GOT3 (cell line): ENCODE data around the gene ZNF816.
A peak's percentile ranks its signal among the peaks of the same experiment; 100 is the strongest.
"Not testable (repeated sequence)": the region's sequence is repeated elsewhere in the genome, so short reads cannot be mapped to it uniquely, and the experiment has no call there.

ENCODE experiments used
- DNase-seq: peaks from one replicate; lab custom pipeline; 2025; ENCODE audit warnings: mixed read lengths; lab: John Stamatoyannopoulos, UW

ZNF816 gene

GRCh38 chr19:52924641-52925040 is 38.0 kb downstream of the ZNF816 start:
- DNase-seq, result not testable (repeated sequence)

DNA sequence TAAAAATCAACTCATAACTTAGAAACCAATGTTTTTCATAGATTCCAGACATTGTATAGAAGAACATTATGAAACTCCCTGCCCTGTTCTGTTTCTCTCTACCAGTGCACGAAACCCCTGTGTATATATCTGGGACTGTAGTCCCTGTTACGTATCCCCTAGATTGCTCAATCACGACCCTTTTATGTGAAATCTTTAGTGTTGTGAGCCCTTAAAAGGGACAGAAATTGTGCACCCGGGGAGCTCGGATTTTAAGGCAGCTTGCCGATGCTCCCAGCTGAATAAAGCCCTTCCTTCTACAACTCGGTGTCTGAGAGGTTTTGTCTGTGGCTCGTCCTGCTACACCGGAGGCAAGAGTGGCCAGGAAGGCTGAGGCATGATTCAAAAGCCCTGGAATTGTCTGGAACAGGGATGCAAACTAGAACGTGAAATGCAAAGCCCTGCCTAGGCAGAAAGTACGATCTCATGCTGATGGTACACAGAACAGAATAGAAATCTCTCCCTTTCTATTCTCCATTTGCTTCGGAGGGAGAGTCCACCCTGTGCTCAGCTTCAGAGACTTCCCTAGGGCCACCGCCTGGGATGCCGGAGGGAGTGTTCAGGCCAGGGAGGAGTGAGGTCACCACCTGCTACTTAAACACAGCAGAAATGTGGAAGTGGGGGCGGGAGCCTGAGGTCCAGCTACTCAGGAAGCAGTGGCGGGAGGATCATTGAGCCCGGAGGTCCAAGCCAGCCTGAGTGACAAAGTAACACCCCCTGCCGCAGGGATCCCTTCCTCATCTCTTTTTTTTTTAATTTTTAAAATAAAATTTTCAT is 38.7 kb downstream of the ZNF816 start:
- DNase-seq, result no peak

GRCh38 chr19:52922841-52923777 is 39.6 kb downstream of the ZNF816 start, which contains the start of gene ZNF888:
ZNF888 (minus strand) TSS chr19:52923428; CDS start chr19:52917873, 5,555 bp downstream.
- DNase-seq, result peak; percentile 60

DNA sequence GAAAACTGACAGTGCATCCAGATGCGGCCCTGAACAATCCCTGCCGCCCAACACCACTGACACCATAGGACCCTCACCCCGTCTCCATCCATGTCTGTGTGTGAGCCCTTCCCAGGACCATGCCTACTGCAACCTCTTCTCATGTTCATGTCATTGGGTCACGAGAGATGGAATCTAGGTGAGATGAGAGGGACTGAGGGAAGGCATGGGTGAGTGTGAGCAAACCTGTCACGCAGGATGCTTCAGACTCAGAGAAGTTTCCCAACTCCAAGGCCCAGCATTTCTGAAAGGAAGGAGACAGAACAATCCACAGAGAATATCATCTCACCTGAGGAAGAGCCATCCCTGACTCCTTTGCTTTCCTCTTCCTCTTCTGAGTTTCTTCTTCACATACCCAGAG is 45.1 kb downstream of the ZNF816 start:
- DNase-seq, result no peak

GRCh38 chr19:52910648-52911047 is 52.0 kb downstream of the ZNF816 start:
- DNase-seq, result no peak

DNA sequence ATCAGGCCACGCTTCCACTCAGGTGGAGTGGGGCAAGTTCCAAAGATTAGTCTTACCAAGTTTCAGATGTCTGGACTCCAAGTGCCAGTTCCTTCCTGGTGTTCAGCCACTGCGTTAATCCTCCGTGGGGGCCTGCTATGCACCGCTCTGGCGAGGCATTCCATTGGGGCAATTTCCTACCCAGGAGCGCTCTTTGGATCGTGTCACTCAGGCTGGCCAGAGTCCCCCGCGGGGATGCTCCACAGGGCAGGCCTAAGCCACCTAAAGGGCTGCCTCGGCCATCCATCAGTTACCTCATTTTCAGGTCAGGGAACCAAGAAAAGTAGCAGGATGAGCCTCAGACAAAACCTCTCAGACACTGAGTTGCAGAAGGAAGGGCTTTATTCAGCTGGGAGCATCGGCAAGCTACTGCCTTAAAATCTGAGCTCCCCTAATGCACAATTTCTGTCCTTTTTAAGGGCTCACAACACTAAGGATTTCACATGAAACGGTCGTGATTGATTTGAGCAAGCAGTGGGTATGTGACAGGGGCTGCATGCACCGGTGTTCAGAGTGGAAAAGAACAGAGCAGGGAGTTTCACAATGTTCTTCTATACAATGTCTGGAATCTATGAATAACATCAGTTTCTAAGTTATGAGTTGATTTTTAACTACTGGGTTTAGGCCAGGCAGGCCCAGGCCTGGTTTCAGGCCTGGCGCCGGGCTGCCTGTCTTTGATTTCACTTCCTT is 58.5 kb downstream of the ZNF816 start:
- DNase-seq, result not testable (repeated sequence)

DNA sequence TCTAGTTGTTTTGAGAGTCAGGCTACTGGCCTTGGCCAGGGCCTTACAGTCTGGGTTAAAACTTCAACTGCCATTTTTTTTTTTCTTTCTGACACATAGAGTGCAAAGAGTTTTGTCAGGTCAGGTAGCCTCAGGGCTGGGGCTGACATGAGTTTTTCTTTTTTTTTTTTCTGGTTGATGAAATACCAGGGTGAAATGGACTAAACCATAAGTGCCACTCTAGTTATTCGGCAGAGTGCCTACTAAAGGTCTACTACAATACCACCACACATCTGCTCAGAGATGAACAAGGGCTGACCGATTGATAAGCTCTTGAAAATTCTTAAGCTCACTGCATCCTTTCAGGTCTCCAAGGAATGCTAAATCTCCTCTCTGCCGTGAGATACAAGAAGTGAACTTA is 60.8 kb downstream of the ZNF816 start:
- no peak for DNase-seq
